Activated CD8-positive, alpha-beta T cell treated with anti-CD3 and anti-CD28 coated beads for 36 hours (primary cell): Measurements from ENCODE around the gene PTPRR. TPM values are rescaled to one million over a fixed set of nuclear protein-coding genes. Genes with fewer than 3 reads are reported as not detected.

Experiments
- ATAC-seq: fragments of 200-7000 bp; cut with Tn5 transposase; one replicate; pipeline ENCODE4 v1.10.0; 2021; ENCODE audit warnings: mild to moderate bottlenecking, moderate library complexity
- CTCF ChIA-PET: fragments of 350-600 bp; sonication (Branson Sonifier 250); formaldehyde crosslinking; loops from one replicate; lab custom pipeline; 2021; ENCODE audit warnings: antibody characterized with exemption; lab: Charles Lee
- POLR2A ChIA-PET: fragments of 350-600 bp; sonication (Branson Sonifier 250); formaldehyde crosslinking; loops from one replicate; lab custom pipeline; 2021; ENCODE audit warnings: antibody characterized with exemption; lab: Charles Lee
- DNase-seq: peaks from one replicate; pipeline ENCODE4 v3.0.0-alpha.2; 2020
- H3K27ac Mint-ChIP-seq: one replicate; pipeline ENCODE4 v1.8.0; 2021; ENCODE audit warnings: mild to moderate bottlenecking, mixed read lengths
- H3K27me3 Mint-ChIP-seq: one replicate; pipeline ENCODE4 v1.8.0; 2021; ENCODE audit warnings: mixed read lengths
- H3K36me3 Mint-ChIP-seq: one replicate; pipeline ENCODE4 v1.8.0; 2021; ENCODE audit warnings: low read depth, mixed read lengths
- H3K4me1 Mint-ChIP-seq: one replicate; pipeline ENCODE4 v1.8.0; 2021; ENCODE audit warnings: low read depth, mixed read lengths
- H3K4me3 Mint-ChIP-seq: one replicate; pipeline ENCODE4 v1.8.0; 2021; ENCODE audit warnings: mild to moderate bottlenecking, moderate library complexity, mixed read lengths
- H3K9me3 Mint-ChIP-seq: one replicate; pipeline ENCODE4 v1.8.0; 2021; ENCODE audit warnings: mixed read lengths
- CTCF ChIP-seq: fragments of 200-600 bp; IDR thresholded peaks from one replicate; pipeline ENCODE4 v1.8.0; 2022; ENCODE audit warnings: antibody characterized with exemption, mild to moderate bottlenecking
- intact Hi-C: fragments of 100-400 bp; cut with micrococcal nuclease; formaldehyde crosslinking; loops from one replicate; pipeline ENCODE4 v1.10.0; 2022
- total RNA-seq, 2 experiments: library from RNA; stranded (reverse); gene quantifications; one replicate each; pipeline ENCODE4 v1.2.3, GENCODE V29; 2021

The PTPRR gene
- total RNA-seq, 2 experiments from 2014 or later: not detected

GRCh38 chr12:70671698-70672097 is 248.8 kb downstream of the PTPRR start:
- Mint-ChIP-seq H3K9me3 (peaks cover 2% of the 10 kb centered on the region), H3K27me3 (peaks cover 5% of the 10 kb centered on the region), H3K4me1 (no peaks in the 10 kb centered on the region), H3K27ac (no peak overlapping the region), H3K36me3 (no peaks in the 10 kb centered on the region), H3K4me3 (no peak overlapping the region)
- DNase-seq (no peak), ATAC-seq (no peak)
- intact Hi-C loops: no loop called here
- CTCF ChIA-PET: no interaction called here
- POLR2A ChIA-PET: no interaction called here
- no peak for TF ChIP-seq CTCF

- no peaks in the 10 kb centered on the region for H3K36me3 Mint-ChIP-seq
- H3K4me3 Mint-ChIP-seq: no peak overlapping the region
- no peak for ATAC-seq
- no peak overlapping the region for H3K27ac Mint-ChIP-seq
- TF ChIP-seq CTCF: no peak
- CTCF ChIA-PET: no interaction called here
- peaks cover 2% of the 10 kb centered on the region for H3K9me3 Mint-ChIP-seq
- no peaks in the 10 kb centered on the region for H3K4me1 Mint-ChIP-seq
- no peak for DNase-seq
- POLR2A ChIA-PET: no interaction called here
- peaks cover 5% of the 10 kb centered on the region for H3K27me3 Mint-ChIP-seq
- intact Hi-C loops: no loop called here
Observed at GRCh38 chr12:70670948-70671347, 249.6 kb downstream of the PTPRR start.

- ChIA-PET POLR2A (no interaction called here), CTCF (no interaction called here)
- TF ChIP-seq CTCF: no peak
Observed at GRCh38 chr12:70667253-70667652, 253.3 kb downstream of the PTPRR start.

GRCh38 chr12:70666364-70666763 is 254.2 kb downstream of the PTPRR start:
- no peak for TF ChIP-seq CTCF
- Mint-ChIP-seq H3K27ac (no peak overlapping the region), H3K4me3 (no peak overlapping the region), H3K9me3 (no peaks in the 10 kb centered on the region), H3K36me3 (no peaks in the 10 kb centered on the region), H3K4me1 (no peaks in the 10 kb centered on the region), H3K27me3 (peaks cover 5% of the 10 kb centered on the region)
- ATAC-seq (no peak), DNase-seq (no peak)
- POLR2A ChIA-PET: no interaction called here
- intact Hi-C loops: no loop called here
- CTCF ChIA-PET: interaction anchor here (1.1 kb wide), 1 partner anchor 14 kb away, joined by 3 read pairs; no protein-coding TSS in a partner anchor

More at GRCh38 chr12:70667253-70667652, 253.3 kb downstream of the PTPRR start:
- DNase-seq (no peak), ATAC-seq (no peak)
- H3K36me3 Mint-ChIP-seq: no peaks in the 10 kb centered on the region
- intact Hi-C loops: no loop called here
- H3K27ac Mint-ChIP-seq: no peak overlapping the region
- H3K9me3 Mint-ChIP-seq: no peaks in the 10 kb centered on the region
- no peaks in the 10 kb centered on the region for H3K4me1 Mint-ChIP-seq
- peaks cover 5% of the 10 kb centered on the region for H3K27me3 Mint-ChIP-seq
- H3K4me3 Mint-ChIP-seq: no peak overlapping the region

GRCh38 chr12:70664465-70664881 is 256.1 kb downstream of the PTPRR start:
- peaks cover 6% of the 10 kb centered on the region for H3K27me3 Mint-ChIP-seq
- no peaks in the 10 kb centered on the region for H3K36me3 Mint-ChIP-seq
- ChIA-PET POLR2A (interaction anchor here (1.3 kb wide), 1 partner anchor 14 kb away, joined by 3 read pairs; no protein-coding TSS in a partner anchor), CTCF (interaction anchor here (0.8 kb wide), 1 partner anchor 69 kb away, joined by 3 read pairs; no protein-coding TSS in a partner anchor)
- H3K4me1 Mint-ChIP-seq: no peaks in the 10 kb centered on the region
- H3K4me3 Mint-ChIP-seq: no peak overlapping the region
- TF ChIP-seq CTCF: no peak
- no peak for DNase-seq
- no peak overlapping the region for H3K27ac Mint-ChIP-seq
- ATAC-seq: no peak
- intact Hi-C loops: no loop called here
- no peaks in the 10 kb centered on the region for H3K9me3 Mint-ChIP-seq
